Activated T-helper 1 cell treated with anti-CD3 and anti-CD28 coated beads, Interleukin-12 subunit alpha, Interleukin-12 subunit beta, Interleukin-2, Interleukin-4 antibody, amounts not matched to agents 30 ng/mL and 10 ng/mL and 1 ng/mL, durations not matched to agents 14 hours and 24 hours and 36 hours (primary cell): ENCODE results near the gene MT1G. TPM values are rescaled to one million over a fixed set of nuclear protein-coding genes. Genes with fewer than 3 reads are reported as not detected.

Experiments
- DNase-seq: peaks from one replicate; pipeline ENCODE4 v3.0.0; 2021; ENCODE audit warnings: low spot score
- H3K27ac Mint-ChIP-seq: one replicate; pipeline ENCODE4 v1.8.0; 2021; ENCODE audit warnings: mild to moderate bottlenecking, mixed read lengths
- H3K27me3 Mint-ChIP-seq: one replicate; pipeline ENCODE4 v1.8.0; 2022; ENCODE audit warnings: mild to moderate bottlenecking, moderate library complexity, mixed read lengths; ENCODE audit not compliant: insufficient read depth
- H3K36me3 Mint-ChIP-seq: one replicate; pipeline ENCODE4 v1.8.0; 2021; ENCODE audit warnings: low read depth, mixed read lengths
- H3K4me1 Mint-ChIP-seq: one replicate; pipeline ENCODE4 v1.8.0; 2021; ENCODE audit warnings: low read depth, mixed read lengths
- H3K4me3 Mint-ChIP-seq: one replicate; pipeline ENCODE4 v1.8.0; 2021; ENCODE audit warnings: mild to moderate bottlenecking, moderate library complexity, mixed read lengths
- H3K9me3 Mint-ChIP-seq: one replicate; pipeline ENCODE4 v1.8.0; 2021; ENCODE audit warnings: mixed read lengths
- intact Hi-C: fragments of 100-400 bp; cut with micrococcal nuclease; formaldehyde crosslinking; loops from one replicate; pipeline ENCODE4 v1.15.1; 2024
- total RNA-seq: library from RNA; stranded (reverse); gene quantifications from 2 replicates; pipeline ENCODE4 v1.2.3, GENCODE V29; 2022

MT1G gene
- total RNA-seq, 1 donor from 2014 or later, result 29.1 TPM

DNA sequence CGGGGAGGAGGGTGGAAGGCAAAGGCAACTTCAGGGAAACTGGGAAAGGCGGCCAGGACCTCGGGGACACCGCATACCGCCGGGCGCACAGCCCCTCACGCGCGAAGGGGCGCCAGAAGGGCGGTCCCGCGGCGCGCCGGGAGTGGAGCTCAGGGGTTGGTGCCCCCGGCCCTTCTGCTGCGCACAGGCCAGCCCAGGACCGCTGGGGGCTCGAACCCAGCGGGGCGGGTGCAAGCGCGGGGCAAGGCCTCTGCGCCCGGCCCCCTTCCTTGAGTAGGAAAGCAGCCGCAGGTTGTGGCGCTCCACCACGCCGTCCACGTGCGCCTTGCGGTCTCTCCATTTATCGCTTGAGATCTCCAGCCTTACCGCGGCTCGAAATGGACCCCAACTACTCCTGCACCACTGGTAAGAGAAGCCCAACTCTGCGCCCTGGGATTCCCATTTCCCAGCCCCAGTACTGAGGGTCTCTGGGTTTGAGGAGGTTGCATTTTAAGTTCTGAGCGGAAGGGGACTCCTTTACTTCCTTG, 32.4 kb downstream of the MT1G start:
- H3K9me3 Mint-ChIP-seq, result no peaks in the 10 kb centered on the region
- H3K27ac Mint-ChIP-seq, result no peak overlapping the region
- H3K4me3 Mint-ChIP-seq, result peak overlapping the region; percentile 42
- no peaks in the 10 kb centered on the region for H3K36me3 Mint-ChIP-seq
- no peak for DNase-seq
- intact Hi-C loops, result no loop called here
- peaks cover 30% of the 10 kb centered on the region for H3K4me1 Mint-ChIP-seq
- peaks cover 84% of the 10 kb centered on the region for H3K27me3 Mint-ChIP-seq

DNA sequence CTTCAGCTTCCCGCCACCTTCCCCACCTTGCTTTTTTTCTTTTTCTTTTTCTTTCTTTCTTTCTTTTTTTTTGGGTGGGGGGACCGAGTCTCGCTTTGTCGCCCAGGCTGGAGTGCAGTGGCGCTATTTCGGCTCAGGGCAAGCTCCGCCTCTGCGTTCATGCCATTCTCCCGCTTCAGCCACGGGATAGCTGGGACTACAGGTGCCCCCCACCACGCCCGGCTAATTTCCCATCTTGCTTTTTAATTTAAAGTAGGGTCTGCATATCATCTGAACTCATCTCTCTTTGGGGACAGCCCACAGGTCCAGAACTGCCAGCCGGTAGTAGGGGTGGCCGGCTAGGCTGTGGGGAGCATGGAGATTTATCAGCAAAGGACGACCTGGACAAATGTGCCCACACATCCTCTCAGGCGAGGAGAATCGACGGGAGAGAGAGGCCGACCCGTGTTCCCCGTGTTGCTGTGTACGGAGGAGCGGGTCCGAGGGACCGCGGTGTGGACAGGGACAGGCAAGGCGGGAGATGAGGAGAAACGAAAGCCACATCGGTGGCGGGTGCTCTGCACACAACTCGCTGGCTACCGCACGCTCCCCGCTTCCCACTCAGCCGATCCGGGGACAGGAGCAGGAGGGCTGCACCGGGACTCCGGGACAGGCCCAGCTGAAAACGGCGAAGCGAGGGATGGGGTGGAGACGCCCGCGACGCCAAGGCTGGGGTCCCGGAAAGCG, 33.0 kb downstream of the MT1G start:
- peak overlapping the region; percentile 15 for H3K27ac Mint-ChIP-seq
- peak overlapping the region; percentile 73 for H3K4me3 Mint-ChIP-seq
- no peaks in the 10 kb centered on the region for H3K36me3 Mint-ChIP-seq
- H3K4me1 Mint-ChIP-seq, result peaks cover 34% of the 10 kb centered on the region
- no peaks in the 10 kb centered on the region for H3K9me3 Mint-ChIP-seq
- no peak for DNase-seq
- intact Hi-C loops, result no loop called here
- peaks cover 80% of the 10 kb centered on the region for H3K27me3 Mint-ChIP-seq

DNA sequence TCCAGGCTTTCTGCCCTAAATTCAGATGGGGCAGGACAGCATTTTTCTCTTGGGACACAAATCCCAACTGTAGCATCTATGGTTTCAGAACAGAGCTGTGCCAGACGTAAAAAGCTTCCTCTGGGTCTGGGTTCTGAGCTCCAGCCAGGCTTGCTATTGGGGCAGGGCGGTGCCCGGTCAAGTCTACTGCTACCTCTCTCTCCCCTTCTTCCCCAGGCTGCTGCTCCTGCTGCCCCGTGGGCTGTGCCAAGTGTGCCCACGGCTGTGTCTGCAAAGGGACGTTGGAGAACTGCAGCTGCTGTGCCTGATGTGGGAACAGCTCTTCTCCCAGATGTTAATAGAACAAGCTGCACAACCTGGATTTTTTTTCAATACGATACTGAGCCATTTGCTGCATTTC, 34.3 kb downstream of the MT1G start:
- intact Hi-C loops, result no loop called here
- DNase-seq, result no peak
- Mint-ChIP-seq H3K9me3 (no peaks in the 10 kb centered on the region), H3K4me1 (peaks cover 38% of the 10 kb centered on the region), H3K4me3 (peak overlapping the region; percentile 5), H3K27ac (no peak overlapping the region), H3K27me3 (peaks cover 70% of the 10 kb centered on the region), H3K36me3 (no peaks in the 10 kb centered on the region)

DNA sequence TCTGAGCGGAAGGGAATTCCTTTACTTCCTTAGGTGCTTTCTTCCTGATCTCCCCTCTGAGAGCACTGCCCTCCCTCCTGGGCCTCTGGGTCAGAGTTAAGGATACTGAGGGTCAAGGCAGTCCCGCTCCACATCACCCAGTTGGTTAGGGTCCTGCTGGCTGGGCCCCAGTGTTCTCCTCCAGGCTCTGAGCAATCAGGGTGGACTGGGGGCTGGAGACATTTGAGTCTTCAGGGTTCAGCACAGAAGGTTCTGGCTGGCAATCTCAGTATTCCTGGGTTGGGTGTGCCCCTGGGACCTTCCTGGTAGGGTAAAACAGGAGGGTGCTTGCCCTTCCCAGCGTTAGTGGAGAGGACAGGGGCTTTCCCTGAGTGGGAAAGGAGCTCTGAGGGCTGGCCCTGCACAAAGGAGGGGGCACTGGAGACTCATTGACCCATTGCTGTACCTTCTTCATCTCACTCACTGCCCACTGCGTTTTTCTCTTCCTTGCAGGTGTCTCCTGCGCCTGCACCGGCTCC, 35.0 kb downstream of the MT1G start:
- H3K9me3 Mint-ChIP-seq, result no peaks in the 10 kb centered on the region
- peaks cover 69% of the 10 kb centered on the region for H3K27me3 Mint-ChIP-seq
- intact Hi-C loops, result no loop called here
- DNase-seq, result no peak
- peaks cover 36% of the 10 kb centered on the region for H3K4me1 Mint-ChIP-seq
- H3K36me3 Mint-ChIP-seq, result no peaks in the 10 kb centered on the region
- no peak overlapping the region for H3K27ac Mint-ChIP-seq
- H3K4me3 Mint-ChIP-seq, result peak overlapping the region; percentile 61

DNA sequence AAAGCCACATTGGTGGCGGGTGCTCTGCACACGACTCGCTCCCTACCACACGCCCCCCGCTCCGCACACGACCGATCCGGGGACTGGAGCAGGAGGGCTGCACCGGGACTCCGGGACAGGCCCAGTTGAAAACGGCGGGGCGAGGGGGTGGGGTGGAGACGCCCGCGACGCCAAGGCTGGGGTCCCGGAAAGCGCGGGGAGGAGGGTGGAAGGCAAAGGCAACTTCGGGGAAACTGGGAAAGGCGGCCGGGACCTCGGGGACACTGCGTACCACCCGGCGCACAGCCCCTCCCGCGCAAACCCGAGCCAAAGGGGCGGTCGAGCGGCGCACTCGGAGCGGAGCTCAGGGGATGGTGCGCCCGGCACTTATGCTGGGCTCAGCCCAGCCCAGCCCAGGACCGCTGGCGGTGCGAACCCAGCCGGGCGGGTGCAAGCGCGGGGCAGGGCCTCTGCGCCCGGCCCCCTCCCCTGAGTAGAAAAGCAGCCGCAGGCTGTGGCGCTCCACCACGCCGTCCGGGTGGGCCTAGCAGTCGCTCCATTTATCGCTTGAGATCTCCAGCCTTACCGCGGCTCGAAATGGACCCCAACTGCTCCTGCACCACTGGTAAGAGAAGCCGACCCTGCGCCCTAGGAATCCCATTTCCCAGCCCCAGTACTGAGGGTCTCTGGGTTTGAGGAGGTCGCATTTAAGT, 35.6 kb downstream of the MT1G start, which contains the start of gene MT1M:
Gene MT1M (plus strand): TSS at position 504 of the 692 bp plus-strand sequence. CDS start 73 bp downstream, at position 577.
- DNase-seq, result no peak
- H3K9me3 Mint-ChIP-seq, result no peaks in the 10 kb centered on the region
- peaks cover 65% of the 10 kb centered on the region for H3K27me3 Mint-ChIP-seq
- no peak within 1 kb of the TSS for H3K27ac Mint-ChIP-seq
- peaks cover 30% of the 10 kb centered on the region for H3K4me1 Mint-ChIP-seq
- intact Hi-C loops, result no loop called here
- H3K4me3 Mint-ChIP-seq, result peak within 1 kb of the TSS; percentile 77
- H3K36me3 Mint-ChIP-seq, result no peaks in the 10 kb centered on the region

DNA sequence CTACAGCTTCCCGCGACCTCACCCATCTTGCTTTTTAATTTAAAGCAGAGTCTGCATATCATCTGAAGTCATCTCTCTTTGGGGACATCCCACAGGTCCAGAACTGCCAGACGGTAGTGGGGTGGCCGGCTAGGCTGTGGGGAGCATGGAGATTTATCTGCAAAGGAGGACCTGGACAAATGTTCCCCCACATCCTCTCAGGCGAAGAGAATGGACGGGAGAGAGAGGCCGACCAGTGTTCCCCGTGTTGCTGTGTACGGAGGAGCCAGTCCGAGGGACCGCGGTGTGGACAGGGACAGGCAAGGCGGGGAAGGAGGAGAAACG, 36.1 kb downstream of the MT1G start:
- Mint-ChIP-seq H3K27me3 (peaks cover 62% of the 10 kb centered on the region), H3K4me3 (peak overlapping the region; percentile 77), H3K36me3 (no peaks in the 10 kb centered on the region), H3K27ac (no peak overlapping the region), H3K9me3 (no peaks in the 10 kb centered on the region), H3K4me1 (peaks cover 27% of the 10 kb centered on the region)
- intact Hi-C loops, result no loop called here
- no peak for DNase-seq

DNA sequence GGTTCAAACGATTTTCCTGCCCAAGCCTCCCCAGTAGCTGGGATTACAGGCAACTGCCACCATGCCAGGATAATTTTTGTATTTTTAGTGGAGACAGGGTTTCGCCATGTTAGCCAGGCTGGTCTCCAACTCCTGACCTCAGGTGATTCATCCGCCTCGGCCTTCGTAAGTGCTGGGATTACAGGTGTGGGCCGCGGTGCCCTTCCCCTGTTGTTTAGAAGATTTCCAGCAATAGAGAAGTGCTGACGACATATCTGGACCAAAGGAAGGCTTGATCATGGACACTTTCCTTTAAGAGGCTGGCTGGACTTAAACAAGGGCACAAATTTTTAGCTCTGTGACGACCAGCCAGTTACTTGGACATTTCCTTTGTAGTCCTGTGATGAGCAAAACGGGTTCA, 36.7 kb downstream of the MT1G start:
- H3K4me1 Mint-ChIP-seq, result peaks cover 29% of the 10 kb centered on the region
- no peaks in the 10 kb centered on the region for H3K36me3 Mint-ChIP-seq
- no peak for DNase-seq
- H3K27ac Mint-ChIP-seq, result no peak overlapping the region
- H3K4me3 Mint-ChIP-seq, result no peak overlapping the region
- H3K9me3 Mint-ChIP-seq, result no peaks in the 10 kb centered on the region
- intact Hi-C loops, result no loop called here
- H3K27me3 Mint-ChIP-seq, result peaks cover 56% of the 10 kb centered on the region

DNA sequence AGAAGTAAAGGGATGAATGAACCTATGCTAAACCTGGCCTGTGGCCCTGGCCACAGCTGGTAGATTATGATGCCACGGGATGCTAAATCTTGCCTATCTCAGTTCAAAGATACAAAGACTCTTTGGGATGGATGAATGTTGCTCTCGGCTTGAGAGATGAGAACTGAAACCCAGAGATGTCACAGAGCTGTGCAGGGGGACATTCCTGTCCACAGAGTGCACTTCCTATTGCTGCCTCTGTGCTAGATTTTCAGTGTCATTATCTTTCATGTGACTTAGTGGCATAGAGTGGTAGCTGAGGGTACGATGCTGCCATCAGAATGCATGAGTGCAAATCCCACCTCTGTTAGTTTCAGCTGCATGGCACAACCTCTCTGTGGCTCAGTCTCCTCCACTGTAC, 37.7 kb downstream of the MT1G start:
- Mint-ChIP-seq H3K4me1 (peaks cover 36% of the 10 kb centered on the region), H3K36me3 (no peaks in the 10 kb centered on the region), H3K27ac (no peak overlapping the region), H3K27me3 (peaks cover 49% of the 10 kb centered on the region), H3K4me3 (no peak overlapping the region), H3K9me3 (no peaks in the 10 kb centered on the region)
- no peak for DNase-seq
- intact Hi-C loops, result no loop called here

DNA sequence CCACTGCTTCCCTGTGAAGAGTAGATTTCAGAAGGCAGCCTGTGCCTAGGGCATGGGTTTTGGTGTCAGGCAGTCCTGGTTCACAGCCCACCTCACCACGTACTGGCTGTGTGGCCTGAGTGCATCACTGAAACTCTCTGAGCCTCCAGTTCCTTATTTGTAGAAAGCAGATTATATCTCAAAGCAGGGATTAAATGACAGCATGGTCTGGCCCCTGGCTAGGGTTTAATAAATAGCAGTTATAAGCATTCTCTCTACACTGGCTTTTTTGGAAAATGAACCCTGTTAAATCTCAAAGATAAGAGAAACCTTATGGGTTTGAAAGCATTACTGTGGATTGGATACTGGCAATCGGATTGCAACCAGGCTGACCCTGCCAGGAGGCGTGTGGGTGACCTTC, 38.3 kb downstream of the MT1G start:
- Mint-ChIP-seq H3K4me3 (no peak overlapping the region), H3K9me3 (no peaks in the 10 kb centered on the region), H3K27me3 (peaks cover 43% of the 10 kb centered on the region), H3K36me3 (no peaks in the 10 kb centered on the region), H3K27ac (no peak overlapping the region), H3K4me1 (peaks cover 34% of the 10 kb centered on the region)
- intact Hi-C loops, result loop anchor here (5.0 kb wide), 1 partner anchor 177 kb away; the partner anchor contains the start of genes NUDT21 and OGFOD1
- DNase-seq, result no peak

DNA sequence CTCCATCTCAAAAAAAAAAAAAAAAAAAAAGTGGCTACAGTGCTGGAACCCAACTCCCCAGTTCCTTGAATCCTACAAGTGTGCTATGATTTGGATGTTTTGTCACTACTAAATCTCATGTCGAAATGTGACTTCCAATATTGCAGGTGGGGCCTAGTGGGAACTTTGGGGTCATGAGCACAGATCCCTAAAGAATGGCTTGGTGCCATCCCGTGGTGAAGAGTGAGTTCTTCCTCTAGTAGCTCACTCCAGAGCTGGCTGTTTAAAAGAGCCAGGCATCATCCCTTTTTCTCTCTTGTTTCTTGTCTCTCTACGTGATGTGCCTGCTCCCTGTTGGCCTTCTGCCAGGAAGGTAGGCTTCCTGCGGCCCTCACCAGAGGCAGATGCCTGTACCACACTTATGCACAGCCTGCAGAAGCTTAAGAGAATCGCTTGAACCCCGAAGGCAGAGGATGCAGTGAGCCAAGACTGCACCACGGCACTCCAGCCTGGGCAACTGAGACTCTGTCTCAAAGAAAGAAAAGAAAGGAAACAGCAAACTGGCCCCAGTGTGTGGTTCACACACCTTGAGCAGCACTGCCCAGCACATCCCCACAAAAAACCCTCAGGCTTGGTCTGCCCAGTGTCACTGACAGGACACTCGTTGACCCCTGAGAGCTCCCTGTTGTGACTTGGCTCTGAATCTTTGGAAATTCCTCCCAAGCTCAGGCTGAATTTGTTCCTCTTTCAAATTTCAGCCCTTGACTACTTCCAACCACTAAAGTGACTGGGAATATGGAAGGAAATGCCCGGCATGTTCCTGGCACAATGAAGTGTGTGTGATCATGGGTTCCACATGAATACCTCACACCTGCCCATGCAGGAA, 39.1 kb downstream of the MT1G start:
- H3K36me3 Mint-ChIP-seq, result no peaks in the 10 kb centered on the region
- peaks cover 34% of the 10 kb centered on the region for H3K27me3 Mint-ChIP-seq

DNA sequence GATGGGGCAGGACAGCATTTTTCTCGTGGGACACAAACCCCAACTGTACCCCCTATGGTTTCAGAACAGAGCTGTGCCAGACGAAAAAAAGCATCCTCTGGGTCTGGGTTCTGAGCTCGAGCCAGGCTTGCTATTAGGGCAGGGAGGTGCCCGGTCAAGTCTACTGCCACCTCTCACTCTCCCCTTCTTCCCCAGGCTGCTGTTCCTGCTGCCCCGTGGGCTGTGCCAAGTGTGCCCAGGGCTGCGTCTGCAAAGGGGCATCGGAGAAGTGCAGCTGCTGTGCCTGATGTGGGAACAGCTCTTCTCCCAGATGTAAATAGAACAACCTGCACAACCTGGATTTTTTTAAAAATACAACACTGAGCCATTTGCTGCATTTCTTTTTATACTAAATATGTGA, 41.2 kb downstream of the MT1G start:
- H3K4me3 Mint-ChIP-seq, result peak overlapping the region; percentile 92
- H3K27me3 Mint-ChIP-seq, result peaks cover 19% of the 10 kb centered on the region
- intact Hi-C loops, result loop anchor here (5.0 kb wide), 1 partner anchor 174 kb away; the partner anchor contains the start of genes NUDT21 and OGFOD1
- H3K9me3 Mint-ChIP-seq, result no peaks in the 10 kb centered on the region
- H3K27ac Mint-ChIP-seq, result no peak overlapping the region
- peaks cover 25% of the 10 kb centered on the region for H3K4me1 Mint-ChIP-seq
- no peak for DNase-seq
- H3K36me3 Mint-ChIP-seq, result no peaks in the 10 kb centered on the region

More for the DNA sequence above, 39.1 kb downstream of the MT1G start:
- Mint-ChIP-seq H3K4me3 (no peak overlapping the region), H3K9me3 (no peaks in the 10 kb centered on the region), H3K27ac (no peak overlapping the region), H3K4me1 (peaks cover 34% of the 10 kb centered on the region)
- no peak for DNase-seq
- intact Hi-C loops, result loop anchor here (5.0 kb wide), 1 partner anchor 176 kb away; the partner anchor contains the start of genes NUDT21 and OGFOD1

DNA sequence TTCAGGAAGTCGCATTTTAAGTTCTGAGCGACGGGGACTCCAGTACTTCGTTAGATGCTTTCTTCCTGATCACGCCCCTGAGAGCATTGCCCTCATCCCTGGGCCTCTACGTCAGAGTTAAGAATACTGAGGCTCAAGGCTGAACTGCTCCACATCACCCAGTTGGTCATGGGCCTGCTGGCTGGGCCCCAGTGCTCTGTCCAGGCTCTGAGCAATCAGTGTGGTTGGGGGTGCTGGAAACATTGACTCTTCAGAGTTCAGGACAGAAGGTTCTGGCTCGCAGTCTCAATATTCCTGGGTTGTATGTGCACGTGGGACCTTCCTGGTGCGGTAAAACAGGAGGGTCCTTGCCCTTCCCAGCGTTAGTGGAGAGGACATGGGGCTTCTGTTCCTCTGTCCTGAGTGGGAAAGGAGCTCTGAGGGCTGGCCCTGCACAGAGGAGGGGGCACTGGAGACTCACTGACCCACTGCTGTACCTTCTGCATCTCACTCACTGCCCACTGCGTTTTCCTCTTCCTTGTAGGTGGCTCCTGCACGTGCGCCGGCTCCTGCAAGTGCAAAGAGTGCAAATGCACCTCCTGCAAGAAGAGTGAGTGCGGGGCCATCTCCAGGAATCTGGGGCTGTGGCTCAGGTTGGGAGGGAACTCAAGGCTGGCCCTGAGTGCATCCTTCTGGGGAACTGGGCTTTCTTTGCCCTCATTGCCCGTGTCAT, 41.8 kb downstream of the MT1G start:
- intact Hi-C loops, result loop anchor here (1.0 to 5.0 kb wide), 7 partner anchors 9 to 174 kb away; partner anchors contain the start of genes MT1F, MT1X, MT2A and NUDT21
- Mint-ChIP-seq H3K36me3 (no peaks in the 10 kb centered on the region), H3K27ac (peak overlapping the region; percentile 89), H3K4me3 (peak overlapping the region; percentile 92), H3K4me1 (peaks cover 23% of the 10 kb centered on the region), H3K9me3 (no peaks in the 10 kb centered on the region), H3K27me3 (peaks cover 13% of the 10 kb centered on the region)
- DNase-seq, result no peak
